Mesenchymal stem cell (in vitro differentiated cells and primary cell): ENCODE measurements around the gene NUBPL.
A peak's percentile ranks its signal among the peaks of the same experiment; 100 is the strongest.

Experiments
- DNase-seq: peaks from one replicate; pipeline ENCODE4 v3.0.0-alpha.2; 2013
- H2AFZ ChIP-seq: one replicate; pipeline ENCODE4 v1.6.1; 2013; ENCODE audit warnings: low read depth, mild to moderate bottlenecking, control low read depth, inconsistent platforms, low read length, moderate library complexity
- H2AK5ac ChIP-seq: 2 replicates; pipeline ENCODE4 v1.6.1; 2013; ENCODE audit warnings: low read length, moderate library complexity, mild to moderate bottlenecking, inconsistent platforms; ENCODE audit not compliant: severe bottlenecking
- H2BK120ac ChIP-seq: one replicate; pipeline ENCODE4 v1.6.1; 2013; ENCODE audit warnings: low read depth, mild to moderate bottlenecking, inconsistent platforms, low read length, moderate library complexity
- H2BK12ac ChIP-seq, 2 experiments: one replicate each; pipeline ENCODE4 v1.6.1; 2013; ENCODE audit warnings: inconsistent platforms in 2 of 2, low read length in 2 of 2, mild to moderate bottlenecking in 2 of 2, moderate library complexity in 2 of 2, control low read depth in 1 of 2
- H2BK15ac ChIP-seq: one replicate; pipeline ENCODE4 v1.6.1; 2013; ENCODE audit warnings: mild to moderate bottlenecking, low read depth, inconsistent platforms; ENCODE audit not compliant: poor library complexity, severe bottlenecking
- H2BK5ac ChIP-seq: 2 replicates; pipeline ENCODE4 v1.6.1; 2013; ENCODE audit warnings: low read depth, mild to moderate bottlenecking, low read length, control low read depth, inconsistent platforms; ENCODE audit not compliant: poor library complexity, severe bottlenecking
- H3K14ac ChIP-seq, 2 experiments: one replicate each; pipeline ENCODE4 v1.6.1; 2013; ENCODE audit warnings: inconsistent platforms in 2 of 2, low read length in 2 of 2, control low read depth in 1 of 2, mild to moderate bottlenecking in 1 of 2, moderate library complexity in 1 of 2
- H3K18ac ChIP-seq, 2 experiments: one replicate each; pipeline ENCODE4 v1.6.1; 2013; ENCODE audit warnings: inconsistent platforms in 2 of 2, low read length in 2 of 2, control low read depth in 1 of 2, low read depth in 1 of 2, mild to moderate bottlenecking in 1 of 2
- H3K23ac ChIP-seq, 2 experiments: one replicate each; pipeline ENCODE4 v1.6.1; 2013; ENCODE audit warnings: inconsistent platforms in 2 of 2, low read length in 2 of 2, mild to moderate bottlenecking in 2 of 2, moderate library complexity in 2 of 2, control low read depth in 1 of 2
- H3K27ac ChIP-seq: 2 replicates; pipeline ENCODE4 v1.5.1; 2013; ENCODE audit warnings: mild to moderate bottlenecking, moderate library complexity, low read length, control low read depth, inconsistent platforms; ENCODE audit not compliant: poor library complexity, severe bottlenecking
- H3K27me3 ChIP-seq, 2 experiments: 2 replicates each; pipeline versions ENCODE4 v1.6.1 to v1.7.0; 2013; ENCODE audit warnings: low read length in 2 of 2, mild to moderate bottlenecking in 2 of 2, moderate library complexity in 2 of 2, control low read depth in 1 of 2, inconsistent platforms in 1 of 2; ENCODE audit not compliant: control insufficient read depth in 1 of 2, insufficient read depth in 1 of 2
- H3K36me3 ChIP-seq, 2 experiments: 2 replicates each; pipeline versions ENCODE4 v1.6.1 to v1.7.0; 2013; ENCODE audit warnings: low read length in 2 of 2, control low read depth in 1 of 2, inconsistent platforms in 1 of 2, low read depth in 1 of 2, mild to moderate bottlenecking in 1 of 2; ENCODE audit not compliant: insufficient read depth in 2 of 2, control insufficient read depth in 1 of 2
- H3K4ac ChIP-seq, 2 experiments: one replicate each; pipeline ENCODE4 v1.6.1; 2013; ENCODE audit warnings: inconsistent platforms in 2 of 2, low read length in 2 of 2, mild to moderate bottlenecking in 2 of 2, moderate library complexity in 2 of 2, control low read depth in 1 of 2, low read depth in 1 of 2
- H3K4me1 ChIP-seq: 2 replicates; pipeline ENCODE4 v1.6.1; 2013; ENCODE audit warnings: low read depth, low read length, control low read depth; ENCODE audit not compliant: control insufficient read depth, insufficient read depth
- H3K4me2 ChIP-seq: 2 replicates; pipeline ENCODE4 v1.6.1; 2013; ENCODE audit warnings: low read length, mild to moderate bottlenecking, inconsistent platforms; ENCODE audit not compliant: poor library complexity, severe bottlenecking
- H3K4me3 ChIP-seq, 2 experiments: 2 replicates each; pipeline versions ENCODE4 v1.5.1 to v1.7.0; 2013; ENCODE audit warnings: low read length in 2 of 2, mild to moderate bottlenecking in 2 of 2, control low read depth in 1 of 2, low read depth in 1 of 2; ENCODE audit not compliant: insufficient read depth in 1 of 2
- H3K79me1 ChIP-seq: replicated peaks from 2 replicates; pipeline ENCODE4 v1.6.1; 2013; ENCODE audit warnings: mild to moderate bottlenecking, control low read depth, low read length, inconsistent platforms; ENCODE audit not compliant: poor library complexity, severe bottlenecking
- H3K9ac ChIP-seq: 2 replicates; pipeline ENCODE4 v1.7.0; 2013; ENCODE audit warnings: mild to moderate bottlenecking, low read length, moderate library complexity
- H3K9me3 ChIP-seq: 2 replicates; pipeline ENCODE4 v1.7.0; 2013; ENCODE audit warnings: mild to moderate bottlenecking, low read length; ENCODE audit not compliant: control insufficient read depth
- H4K8ac ChIP-seq: one replicate; pipeline ENCODE4 v1.6.1; 2013; ENCODE audit warnings: inconsistent platforms, mild to moderate bottlenecking, low read length, moderate library complexity
- H4K91ac ChIP-seq: one replicate; pipeline ENCODE4 v1.6.1; 2013; ENCODE audit warnings: mild to moderate bottlenecking, low read length, inconsistent platforms
- WGBS: methylation state at CpG from one replicate; pipeline ENCODE4 v1.1.7; 2013; ENCODE audit warnings: mixed read lengths; 5-methylcytosine and 5-hydroxymethylcytosine counted together

Gene NUBPL

DNA sequence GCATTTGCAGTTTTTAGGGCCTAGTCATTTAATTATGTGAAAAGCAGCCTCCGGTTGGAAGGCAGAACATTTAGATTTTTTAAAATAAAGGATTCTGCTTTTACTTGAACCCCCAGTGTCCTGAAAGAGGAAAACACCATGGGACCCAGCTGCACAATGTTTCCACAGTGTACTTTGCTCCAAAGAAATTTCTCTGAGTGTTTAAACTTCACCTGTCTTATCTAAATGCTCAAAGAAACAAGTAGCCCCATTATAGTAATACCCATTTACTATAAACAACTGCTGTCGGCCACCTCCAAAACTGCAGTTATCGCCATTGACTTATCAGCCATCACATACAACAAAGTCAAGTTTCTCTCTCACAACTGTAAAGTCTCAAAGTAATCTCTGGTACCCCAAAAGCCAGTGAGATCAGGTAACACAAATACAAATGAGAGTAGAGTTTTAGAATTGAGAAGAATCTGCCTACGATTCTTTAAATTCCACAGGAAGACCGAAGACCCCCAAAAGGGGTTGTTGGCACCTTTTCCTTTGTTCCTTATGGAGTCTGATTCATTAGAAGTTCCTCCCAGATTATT, 205.2 kb downstream of the NUBPL start:
- Histone ChIP-seq H3K9ac (no peak overlapping the region), H3K27me3 (no peaks in the 10 kb centered on the region), H2BK12ac (no peak overlapping the region), H3K9me3 (no peaks in the 10 kb centered on the region), H2AK5ac (no peak overlapping the region), H3K79me1 (no peaks in the 10 kb centered on the region), H3K4me2 (no peak overlapping the region), H3K36me3 (no peaks in the 10 kb centered on the region), H3K14ac (no peak overlapping the region), H3K4me1 (no peaks in the 10 kb centered on the region), H3K18ac (no peak overlapping the region), H2BK5ac (no peak overlapping the region), H3K4ac (no peak overlapping the region), H3K4me3 (no peak overlapping the region), H2BK15ac (no peak overlapping the region), H3K27ac (no peak overlapping the region), H2BK120ac (no peak overlapping the region), H2AFZ (no peak overlapping the region), H4K8ac (no peak overlapping the region), H4K91ac (no peak overlapping the region), H3K23ac (no peak overlapping the region)
- no peak for DNase-seq
- 86% methylated on average over 5 of the region's 5 CpGs for WGBS

DNA sequence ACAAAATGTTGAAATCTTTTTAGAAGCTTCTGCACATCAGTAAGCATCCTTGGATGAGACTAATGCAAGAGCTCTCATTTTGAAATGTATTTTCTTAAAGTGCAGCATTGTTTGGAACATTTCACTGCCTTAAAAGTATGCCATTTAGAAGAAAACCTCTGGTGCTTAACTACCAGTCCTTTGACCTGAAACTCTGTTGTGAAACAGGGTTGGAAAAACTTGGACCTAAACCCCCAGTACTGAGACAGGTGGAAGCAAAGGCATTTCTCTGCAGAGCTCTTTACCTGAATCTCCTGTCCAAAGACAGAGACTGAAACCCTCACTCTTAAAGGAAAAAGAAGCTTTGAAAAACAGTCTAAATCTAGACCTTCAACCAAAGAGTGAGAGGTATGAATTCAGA, 207.2 kb downstream of the NUBPL start:
- Histone ChIP-seq H3K27me3 (no peaks in the 10 kb centered on the region), H3K4me1 (no peaks in the 10 kb centered on the region), H3K4ac (no peak overlapping the region), H2BK120ac (no peak overlapping the region), H3K4me3 (no peak overlapping the region), H3K36me3 (no peaks in the 10 kb centered on the region), H3K18ac (no peak overlapping the region), H3K14ac (no peak overlapping the region), H3K9ac (no peak overlapping the region), H2BK12ac (no peak overlapping the region), H4K8ac (no peak overlapping the region), H2AFZ (no peak overlapping the region), H3K27ac (no peak overlapping the region), H2AK5ac (no peak overlapping the region), H4K91ac (no peak overlapping the region), H2BK5ac (no peak overlapping the region), H3K9me3 (no peaks in the 10 kb centered on the region), H3K4me2 (no peak overlapping the region), H3K23ac (no peak overlapping the region), H3K79me1 (no peaks in the 10 kb centered on the region), H2BK15ac (no peak overlapping the region)
- DNase-seq = no peak

DNA sequence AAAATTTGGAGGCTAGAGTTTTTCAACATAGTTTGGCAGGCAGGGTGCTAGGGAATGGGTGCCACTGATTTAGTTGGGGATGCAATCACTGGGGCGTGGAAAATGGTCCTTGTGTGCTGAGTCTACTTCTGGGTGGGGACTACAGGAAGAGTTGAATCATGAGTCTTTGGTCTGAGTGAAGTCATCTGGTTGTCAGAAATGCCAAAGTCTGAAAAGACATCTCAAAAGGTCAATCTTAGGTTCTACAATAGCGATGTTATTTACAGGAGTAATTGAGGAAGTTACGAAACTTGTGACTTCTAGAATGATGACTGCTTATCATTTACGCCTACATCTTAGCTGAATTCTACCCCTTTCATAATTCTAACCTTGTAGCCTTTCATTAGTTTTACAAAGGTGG, 209.1 kb downstream of the NUBPL start:
- Histone ChIP-seq H3K79me1 (no peaks in the 10 kb centered on the region), H2BK12ac (no peak overlapping the region), H3K4me3 (no peak overlapping the region), H3K4ac (no peak overlapping the region), H3K14ac (no peak overlapping the region), H2AK5ac (no peak overlapping the region), H3K36me3 (no peaks in the 10 kb centered on the region), H2BK5ac (no peak overlapping the region), H3K4me2 (no peak overlapping the region), H2BK15ac (no peak overlapping the region), H3K9me3 (no peaks in the 10 kb centered on the region), H3K27me3 (no peaks in the 10 kb centered on the region), H3K23ac (no peak overlapping the region), H3K9ac (peak overlapping the region; percentile 27), H3K4me1 (no peaks in the 10 kb centered on the region), H4K91ac (no peak overlapping the region), H3K27ac (no peak overlapping the region), H2AFZ (no peak overlapping the region), H3K18ac (no peak overlapping the region), H2BK120ac (no peak overlapping the region), H4K8ac (no peak overlapping the region)
- 93% methylated on average over 1 of the region's 4 CpGs for WGBS
- peak; percentile 11 for DNase-seq

DNA sequence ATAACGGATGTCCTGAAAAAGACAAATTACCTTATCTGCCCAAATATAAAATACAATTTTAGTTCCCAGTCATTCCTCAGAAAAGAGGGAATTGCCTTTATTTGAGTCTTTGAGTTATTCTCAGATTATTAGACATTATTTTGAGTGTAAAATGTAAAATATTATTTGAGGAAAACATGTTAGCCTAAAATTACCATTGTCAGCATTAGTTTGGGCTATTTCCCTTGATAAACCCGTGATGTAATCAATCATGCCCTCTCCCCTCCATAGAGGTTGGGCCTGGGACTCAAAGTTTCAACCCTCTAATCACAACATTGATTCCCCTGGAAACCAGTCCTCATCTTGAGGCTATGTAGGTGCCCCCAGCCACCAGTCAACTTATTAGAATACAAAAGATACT, 213.4 kb downstream of the NUBPL start:
- H3K18ac ChIP-seq = no peak overlapping the region
- H3K79me1 ChIP-seq = no peaks in the 10 kb centered on the region
- H2BK15ac ChIP-seq = no peak overlapping the region
- no peak overlapping the region for H3K9ac ChIP-seq
- no peak overlapping the region for H2BK12ac ChIP-seq
- H3K27ac ChIP-seq = no peak overlapping the region
- H3K4me1 ChIP-seq = no peaks in the 10 kb centered on the region
- no peak overlapping the region for H2BK120ac ChIP-seq
- H3K4me2 ChIP-seq = no peak overlapping the region
- no peak for DNase-seq
- no peaks in the 10 kb centered on the region for H3K27me3 ChIP-seq
- H3K14ac ChIP-seq = no peak overlapping the region
- 97% methylated on average over 1 of the region's 2 CpGs for WGBS
- no peak overlapping the region for H2AK5ac ChIP-seq
- no peak overlapping the region for H3K4ac ChIP-seq
- H2BK5ac ChIP-seq = no peak overlapping the region
- H4K91ac ChIP-seq = no peak overlapping the region
- no peaks in the 10 kb centered on the region for H3K36me3 ChIP-seq
- H3K4me3 ChIP-seq = no peak overlapping the region
- no peak overlapping the region for H3K23ac ChIP-seq
- no peak overlapping the region for H4K8ac ChIP-seq
- H2AFZ ChIP-seq = no peak overlapping the region
- H3K9me3 ChIP-seq = peaks cover 5% of the 10 kb centered on the region
